Ovary (tissue), 9 donors: ENCODE data around the gene CLNK. TPM values are rescaled to one million over a fixed set of nuclear protein-coding genes. Genes with fewer than 3 reads are reported as not detected.

Experiments used
- DNase-seq, 5 donors: peaks; one replicate each; pipeline ENCODE4 v3.0.0-alpha.2; 2019 to 2020
- H3K27ac ChIP-seq, 2 donors: fragments of 200-600 bp; one replicate each; pipeline versions ENCODE4 v1.5.1 to v1.8.0; 2019 to 2022
- H3K27me3 ChIP-seq: fragments of 200-600 bp; one replicate; pipeline ENCODE4 v1.8.0; 2022
- H3K36me3 ChIP-seq: fragments of 200-600 bp; sonication (generic); one replicate; pipeline ENCODE4 v1.5.1; 2019
- H3K4me1 ChIP-seq: one replicate; pipeline ENCODE4 v1.8.1; 2013; ENCODE audit warnings: mild to moderate bottlenecking, moderate library complexity; ENCODE audit not compliant: insufficient read depth
- H3K4me3 ChIP-seq: fragments of 200-600 bp; sonication (generic); one replicate; pipeline ENCODE4 v1.5.1; 2017
- H3K9me3 ChIP-seq, 2 donors: fragments of 200-600 bp in 1 of 2; sonication (generic) in 1 of 2; one replicate each; pipeline versions ENCODE4 v1.5.1 to v1.8.1; 2013 to 2019; ENCODE audit warnings: mild to moderate bottlenecking in 1 of 2, moderate library complexity in 1 of 2
- EP300 ChIP-seq: sonication (generic); formaldehyde crosslinking; IDR thresholded peaks from one replicate; pipeline ENCODE4 v1.6.1; 2017; ENCODE audit warnings: antibody characterized with exemption
- POLR2A ChIP-seq: fragments of 450-650 bp; IDR thresholded peaks from one replicate; pipeline ENCODE4 v1.6.1; 2017; ENCODE audit warnings: antibody characterized with exemption, mild to moderate bottlenecking, moderate library complexity
- WGBS, 3 donors: extraction: QIAGEN DNeasy Blood & Tissue Kit in 1 of 3; methylation state at CpG; one replicate each; pipeline versions ENCODE4 v1.1.5 to v1.1.7; 2013 to 2017; 5-methylcytosine and 5-hydroxymethylcytosine counted together
- intact Hi-C, 4 donors: fragments of 100-400 bp; cut with DNase I; formaldehyde crosslinking; loops; one replicate each; pipeline versions ENCODE4 v1.11.0 to v1.15.1; 2022 to 2023
- polyA plus RNA-seq, 2 donors: library from polyadenylated mRNA; stranded (reverse); fragments of 200-250 nt in 1 of 2; fragments of 350-450 nt in 1 of 2; fragmentation: Illumina TruSeq in 1 of 2; extraction: RNeasy Lipid Tissue Mini Kit (QIAGEN cat#74804) in 1 of 2; gene quantifications; one replicate each; pipeline ENCODE4 v1.2.3, GENCODE V29; 2013 to 2014
- total RNA-seq, 7 donors: library from RNA; depleted of rRNA in 2 of 7; stranded (reverse); fragments of >200 nt in 2 of 7; fragmentation: NEBNext Ultra II Directional in 3 of 7; extraction: Animal tissue kit (Norgen Biotek cat#: 25700) in 3 of 7; gene quantifications; one replicate each; pipeline versions ENCODE4 v1.1.0 to v1.2.4, GENCODE V29; 2016 to 2023
- TF ChIP-seq, protein P1 (sequence below), 3 donors: fragments of 450-650 bp in 2 of 3; fragments of 200-600 bp in 1 of 3; IDR thresholded peaks; one replicate each; pipeline versions ENCODE4 v1.5.1 to v1.8.0; 2016 to 2022; ENCODE audit warnings: antibody characterized with exemption in 3 of 3, mild to moderate bottlenecking in 1 of 3
- donor health status: DM: no; HTN: no; CAD: no; lungs with moderate emphysema.
- donor health status: DM: no; HTN: no; CAD: no.
- donor health status: Bipolar disorder and iron deficiency.
- donor health status: DM: yes; HTN: yes; CAD: no.
- donor health status: DM: no; HTN: no; CAD: no.
- donor health status: DM: yes; HTN: yes; CAD: no.

CLNK gene
- total and polyA plus RNA-seq, 9 donors, result 0.10 to 0.23 (median 0.22) TPM; not detected in 6

DNA sequence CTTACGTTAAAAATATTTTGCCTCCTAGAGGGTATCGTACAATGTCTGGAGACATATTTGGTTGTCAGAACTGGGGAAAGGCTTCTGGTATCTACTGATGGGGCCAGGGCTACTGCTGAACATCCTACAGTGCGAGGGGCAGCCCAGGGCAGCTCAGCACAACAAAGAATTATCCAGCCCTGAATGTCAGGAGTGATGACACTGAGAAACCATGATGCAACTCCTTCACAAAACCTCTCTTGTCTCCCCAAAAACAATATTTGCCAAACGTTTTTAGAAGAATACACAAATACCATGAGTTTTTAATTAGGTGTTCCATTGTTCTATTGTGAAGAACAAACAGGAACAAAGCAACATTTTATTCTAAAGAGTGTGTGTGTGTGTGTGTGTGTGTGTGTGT lies 43.4 kb upstream of the CLNK start:
- H3K4me3 ChIP-seq, result no peak overlapping the region
- H3K9me3 ChIP-seq, result no peaks in the 10 kb centered on the region
- H3K27me3 ChIP-seq, result no peaks in the 10 kb centered on the region
- DNase-seq, result no peak
- TF ChIP-seq, protein P1, sequence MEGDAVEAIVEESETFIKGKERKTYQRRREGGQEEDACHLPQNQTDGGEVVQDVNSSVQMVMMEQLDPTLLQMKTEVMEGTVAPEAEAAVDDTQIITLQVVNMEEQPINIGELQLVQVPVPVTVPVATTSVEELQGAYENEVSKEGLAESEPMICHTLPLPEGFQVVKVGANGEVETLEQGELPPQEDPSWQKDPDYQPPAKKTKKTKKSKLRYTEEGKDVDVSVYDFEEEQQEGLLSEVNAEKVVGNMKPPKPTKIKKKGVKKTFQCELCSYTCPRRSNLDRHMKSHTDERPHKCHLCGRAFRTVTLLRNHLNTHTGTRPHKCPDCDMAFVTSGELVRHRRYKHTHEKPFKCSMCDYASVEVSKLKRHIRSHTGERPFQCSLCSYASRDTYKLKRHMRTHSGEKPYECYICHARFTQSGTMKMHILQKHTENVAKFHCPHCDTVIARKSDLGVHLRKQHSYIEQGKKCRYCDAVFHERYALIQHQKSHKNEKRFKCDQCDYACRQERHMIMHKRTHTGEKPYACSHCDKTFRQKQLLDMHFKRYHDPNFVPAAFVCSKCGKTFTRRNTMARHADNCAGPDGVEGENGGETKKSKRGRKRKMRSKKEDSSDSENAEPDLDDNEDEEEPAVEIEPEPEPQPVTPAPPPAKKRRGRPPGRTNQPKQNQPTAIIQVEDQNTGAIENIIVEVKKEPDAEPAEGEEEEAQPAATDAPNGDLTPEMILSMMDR (IDR thresholded peaks at IDR 0.05), result no peak
- TF ChIP-seq POLR2A (no peak), EP300 (no peak)
- WGBS, 3 donors, result 54 to 70% (median 59%) methylated on average over 4 of the region's 4 CpGs
- intact Hi-C loops, result no loop called here
- no peak overlapping the region for H3K27ac ChIP-seq
- H3K36me3 ChIP-seq, result no peaks in the 10 kb centered on the region
- H3K4me1 ChIP-seq, result peaks cover 2% of the 10 kb centered on the region

- TF ChIP-seq EP300 (no peak), POLR2A (no peak)
- TF ChIP-seq, protein P1 (IDR thresholded peaks at IDR 0.05), result no peak
- H3K4me1 ChIP-seq, result peaks cover 2% of the 10 kb centered on the region
- no peak overlapping the region for H3K4me3 ChIP-seq
- H3K27ac ChIP-seq, result no peak overlapping the region
- no peaks in the 10 kb centered on the region for H3K27me3 ChIP-seq
- intact Hi-C loops, result no loop called here
- H3K36me3 ChIP-seq, result no peaks in the 10 kb centered on the region
- H3K9me3 ChIP-seq, result no peaks in the 10 kb centered on the region
- 48 to 58% (median 54%) methylated on average over 6 of the region's 6 CpGs for WGBS, 3 donors
- DNase-seq, result no peak
These were observed 42.7 kb upstream of the CLNK start for GRCh38 chr4:10727140-10727880.

GRCh38 chr4:10722957-10723356 lies 38.4 kb upstream of the CLNK start:
- Histone ChIP-seq H3K4me1 (peaks cover 2% of the 10 kb centered on the region), H3K4me3 (no peak overlapping the region), H3K36me3 (no peaks in the 10 kb centered on the region), H3K27ac (no peak overlapping the region), H3K27me3 (no peaks in the 10 kb centered on the region), H3K9me3 (no peaks in the 10 kb centered on the region)
- WGBS, 3 donors, result 53 to 63% (median 54%) methylated on average over 4 of the region's 4 CpGs
- TF ChIP-seq EP300, result no peak
- TF ChIP-seq, protein P1 (IDR thresholded peaks at IDR 0.05), result no peak
- no peak for TF ChIP-seq POLR2A
- intact Hi-C loops, result no loop called here
- DNase-seq, result no peak

DNA sequence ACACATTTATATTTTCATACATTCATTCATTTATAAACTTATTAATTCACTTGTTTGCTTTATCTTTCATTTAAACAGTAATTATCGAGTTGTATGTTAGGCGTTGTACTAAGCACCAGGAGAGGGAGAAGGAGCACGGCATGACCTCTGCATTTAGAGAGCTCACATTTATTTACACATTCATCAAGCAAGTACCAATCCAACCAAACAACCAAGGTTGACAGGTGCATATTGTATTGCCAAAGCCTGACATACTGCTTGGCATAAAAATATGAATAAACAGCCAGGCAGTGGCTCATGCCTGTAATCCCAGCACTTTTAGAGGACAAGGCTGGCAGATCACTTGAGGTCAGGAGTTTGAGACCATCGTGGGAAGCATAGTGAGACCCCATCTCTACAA lies 37.0 kb upstream of the CLNK start:
- no peak for TF ChIP-seq EP300
- TF ChIP-seq, protein P1 (IDR thresholded peaks at IDR 0.05), result no peak
- no peak for TF ChIP-seq POLR2A
- Histone ChIP-seq H3K4me3 (no peak overlapping the region), H3K9me3 (no peaks in the 10 kb centered on the region), H3K4me1 (peaks cover 2% of the 10 kb centered on the region), H3K36me3 (no peaks in the 10 kb centered on the region), H3K27me3 (no peaks in the 10 kb centered on the region), H3K27ac (no peak overlapping the region)
- intact Hi-C loops, result no loop called here
- 92 to 95% (median 92%) methylated on average over 4 of the region's 4 CpGs for WGBS, 3 donors
- DNase-seq, result no peak
